HCT116 (cell line): Measurements from ENCODE around the gene FBN3. TPM values are rescaled to one million over a fixed set of nuclear protein-coding genes. Genes with fewer than 3 reads are reported as not detected.

Experiments used
- ATAC-seq: fragments of 200-7000 bp; cut with Tn5 transposase; 2 replicates; pipeline ENCODE4 v1.9.1; 2020; ENCODE audit warnings: mild to moderate bottlenecking, moderate library complexity
- BruUV-seq: library from RNA; stranded (reverse); fragments of 400-500 nt; replicated peaks from 2 replicates; lab custom pipeline; 2021; lab: Mats Ljungman, UMichigan
- CTCF ChIA-PET: fragments of 300-600 bp; sonication (Branson Sonifier 250); formaldehyde crosslinking; loops from one replicate; lab custom pipeline; 2021; ENCODE audit warnings: antibody characterized with exemption; lab: Charles Lee
- POLR2A ChIA-PET: fragments of 300-600, 350-600 bp; sonication (Branson Sonifier 250); formaldehyde crosslinking; loops from one replicate; lab custom pipeline; 2021; ENCODE audit warnings: antibody characterized with exemption; lab: Charles Lee
- RAD21 ChIA-PET, 2 experiments: fragments of 300-600 bp; sonication (Branson Sonifier 250); formaldehyde crosslinking; loops; one replicate each; lab custom pipeline; 2023; ENCODE audit warnings: low total read pairs in 2 of 2; ENCODE audit not compliant: uncharacterized antibody in 2 of 2, unreplicated experiment in 2 of 2, low non-redundant PET in 1 of 2; lab: Charles Lee
- DNase-seq: peaks from one replicate; pipeline ENCODE4 v3.0.0-alpha.2; 2010; ENCODE audit warnings: low read depth, low spot score
- H2AFZ ChIP-seq: fragments of 200-600 bp; shearing (Covaris generic), sonication (generic); 2 replicates; pipeline ENCODE4 v1.6.1; 2017; ENCODE audit warnings: low read depth, mixed run types, mixed read lengths, antibody characterized with exemption, low read length; ENCODE audit not compliant: poor library complexity, severe bottlenecking
- H3K27ac ChIP-seq: 2 replicates; pipeline ENCODE4 v1.5.1; 2012; ENCODE audit warnings: low read depth, low read length
- H3K27me3 ChIP-seq: fragments of 200-600 bp; sonication (generic); 2 replicates; pipeline ENCODE4 v1.6.1; 2016; ENCODE audit warnings: mixed run types, low read length, mixed read lengths; ENCODE audit not compliant: insufficient read depth
- H3K36me3 ChIP-seq, 2 experiments: fragments of 200-500 bp in 1 of 2; fragments of 200-600 bp in 1 of 2; sonication (Bioruptor generic) in 1 of 2; sonication (generic) in 1 of 2; 2 replicates each; pipeline versions ENCODE4 v1.5.1 to v1.6.1; 2014 to 2016; ENCODE audit warnings: low read length in 2 of 2, inconsistent platforms in 1 of 2, mixed read lengths in 1 of 2, mixed run types in 1 of 2; ENCODE audit not compliant: insufficient read depth in 2 of 2, control insufficient read depth in 1 of 2
- H3K4me1 ChIP-seq, 2 experiments: fragments of 200-600 bp in 1 of 2; sonication (generic) in 1 of 2; 2 replicates each; pipeline versions ENCODE4 v1.5.1 to v1.6.1; 2012 to 2017; ENCODE audit warnings: low read length in 2 of 2, inconsistent platforms in 1 of 2, mild to moderate bottlenecking in 1 of 2, mixed read lengths in 1 of 2, mixed run types in 1 of 2, moderate library complexity in 1 of 2; ENCODE audit not compliant: insufficient read depth in 2 of 2, control insufficient read depth in 1 of 2
- H3K4me2 ChIP-seq: fragments of 200-600 bp; sonication (generic); 2 replicates; pipeline ENCODE4 v1.6.1; 2017; ENCODE audit warnings: mixed run types, low read length, mixed read lengths
- H3K4me3 ChIP-seq, 2 experiments: fragments of 200-600 bp in 1 of 2; sonication (generic) in 1 of 2; replicated peaks in 1 of 2; 2 replicates each; pipeline ENCODE4 v1.5.1; 2011 to 2016; ENCODE audit warnings: low read length in 2 of 2, control low read depth in 1 of 2, low read depth in 1 of 2, mild to moderate bottlenecking in 1 of 2, mixed read lengths in 1 of 2, mixed run types in 1 of 2
- H3K79me2 ChIP-seq: fragments of 200-600 bp; sonication (generic); 2 replicates; pipeline ENCODE4 v1.6.1; 2017; ENCODE audit warnings: mild to moderate bottlenecking, mixed run types, low read length, moderate library complexity, mixed read lengths; ENCODE audit not compliant: insufficient read depth
- H3K9ac ChIP-seq: fragments of 200-600 bp; sonication (generic); 2 replicates; pipeline ENCODE4 v1.6.1; 2016; ENCODE audit warnings: low read length, mixed read lengths
- H3K9me2 ChIP-seq: fragments of 200-600 bp; sonication (generic), shearing (Covaris generic); 2 replicates; pipeline ENCODE4 v1.6.1; 2017; ENCODE audit warnings: mixed run types, mild to moderate bottlenecking, moderate library complexity; ENCODE audit not compliant: insufficient read depth
- H3K9me3 ChIP-seq, 2 experiments: fragments of 200-500 bp in 1 of 2; fragments of 200-600 bp in 1 of 2; sonication (Bioruptor generic) in 1 of 2; sonication (generic) in 1 of 2; 2 replicates each; pipeline ENCODE4 v1.6.1; 2014 to 2017; ENCODE audit warnings: low read length in 2 of 2, mixed read lengths in 2 of 2, inconsistent platforms in 1 of 2, low read depth in 1 of 2, mild to moderate bottlenecking in 1 of 2, mixed run types in 1 of 2, moderate library complexity in 1 of 2; ENCODE audit not compliant: control insufficient read depth in 1 of 2, insufficient read depth in 1 of 2
- H4K20me1 ChIP-seq: fragments of 200-600 bp; sonication (generic), shearing (Covaris generic); 2 replicates; pipeline ENCODE4 v1.6.1; 2017; ENCODE audit warnings: mixed run types, mild to moderate bottlenecking, moderate library complexity; ENCODE audit not compliant: insufficient read depth
- ATF3 ChIP-seq: IDR thresholded peaks from 2 replicates; pipeline ENCODE4 v1.6.1; 2012
- CEBPB ChIP-seq: IDR thresholded peaks from 2 replicates; pipeline ENCODE4 v1.6.1; 2012; ENCODE audit warnings: low read depth
- EGR1 ChIP-seq: IDR thresholded peaks from 2 replicates; pipeline ENCODE4 v1.6.1; 2012; ENCODE audit warnings: low read depth
- EZH2phosphoT487 ChIP-seq: fragments of 200-600 bp; IDR thresholded peaks from 2 replicates; pipeline ENCODE4 v1.6.1; 2018; ENCODE audit warnings: antibody characterized with exemption, borderline replicate concordance
- FOSL1 ChIP-seq: IDR thresholded peaks from 2 replicates; pipeline ENCODE4 v1.6.1; 2012; ENCODE audit warnings: low read depth
- JUND ChIP-seq: IDR thresholded peaks from 2 replicates; pipeline ENCODE4 v1.6.1; 2012
- MAX ChIP-seq: IDR thresholded peaks from 2 replicates; pipeline ENCODE4 v1.6.1; 2012
- POLR2A ChIP-seq: IDR thresholded peaks from 2 replicates; pipeline ENCODE4 v1.7.0; 2011; ENCODE audit warnings: borderline replicate concordance; ENCODE audit not compliant: insufficient read depth, insufficient read length; ENCODE audit errors: extremely low read depth
- POLR2AphosphoS5 ChIP-seq: IDR thresholded peaks from 2 replicates; pipeline ENCODE4 v1.6.1; 2011; ENCODE audit warnings: mild to moderate bottlenecking, low read depth, low read length, moderate library complexity
- RAD21 ChIP-seq: IDR thresholded peaks from 2 replicates; pipeline ENCODE4 v1.6.1; 2012; ENCODE audit warnings: low read depth, mild to moderate bottlenecking
- SIN3A ChIP-seq: IDR thresholded peaks from 2 replicates; pipeline ENCODE4 v1.6.1; 2012; ENCODE audit warnings: low read depth
- SP1 ChIP-seq: IDR thresholded peaks from 2 replicates; pipeline ENCODE4 v1.6.1; 2012; ENCODE audit warnings: low read depth
- SRF ChIP-seq: IDR thresholded peaks from 2 replicates; pipeline ENCODE4 v1.6.1; 2012; ENCODE audit warnings: low read depth
- TCF7L2 ChIP-seq: IDR thresholded peaks from 2 replicates; pipeline ENCODE4 v1.7.0; 2011; ENCODE audit warnings: borderline replicate concordance, inconsistent platforms; ENCODE audit not compliant: insufficient read depth, insufficient read length; ENCODE audit errors: extremely low read depth
- ZNF274 ChIP-seq: fragments of 200-500 bp; sonication (Bioruptor generic); IDR thresholded peaks from 2 replicates; pipeline ENCODE4 v1.6.1; 2014; ENCODE audit warnings: mild to moderate bottlenecking, low read depth, low read length, inconsistent platforms
- intact Hi-C: fragments of 100-400 bp; cut with micrococcal nuclease; formaldehyde crosslinking; loops from 2 replicates; pipeline ENCODE4 v1.10.0; 2022
- total RNA-seq: library from RNA; stranded (reverse); gene quantifications from one replicate; pipeline ENCODE4 v1.2.1, GENCODE V29; 2021; ENCODE audit not compliant: unreplicated experiment

FBN3 gene
- total RNA-seq, 1 experiment from 2014 or later: 6.6 TPM

- Histone ChIP-seq H3K27ac (no peak overlapping the region), H3K9ac (no peak overlapping the region), H3K4me2 (no peak overlapping the region), H4K20me1 (no peaks in the 10 kb centered on the region), H3K9me3 (no peaks in the 10 kb centered on the region), H3K36me3 (no peaks in the 10 kb centered on the region)
- no TSS peak for BruUV-seq
- POLR2A ChIA-PET: no interaction called here
- RAD21 ChIA-PET: no interaction called here
- no peak for TF ChIP-seq SP1
- no peak for TF ChIP-seq SIN3A
- no peak for TF ChIP-seq JUND
- TF ChIP-seq EZH2phosphoT487: no peak
- no peak for TF ChIP-seq ZNF274
- no peak for TF ChIP-seq TCF7L2
- no peak for TF ChIP-seq RAD21
- no peak for TF ChIP-seq MAX
- no peak for TF ChIP-seq SRF
- no peak for TF ChIP-seq POLR2AphosphoS5
- no peak for TF ChIP-seq FOSL1
- no peak for TF ChIP-seq CEBPB
- no peak for TF ChIP-seq POLR2A
- TF ChIP-seq ATF3: no peak
- TF ChIP-seq EGR1: no peak
- TF ChIP-seq, all 23 proteins: peak for 0
- Histone ChIP-seq H3K79me2 (no peaks in the 10 kb centered on the region), H3K4me1 (peaks cover 13 to 23% of the 10 kb centered on the region in 2 experiments; a peak in 3 of 4 replicates), H2AFZ (no peak overlapping the region), H3K9me2 (no peaks in the 10 kb centered on the region), H3K4me3 (no peak overlapping the region), H3K27me3 (no peaks in the 10 kb centered on the region)
- CTCF ChIA-PET: no interaction called here
- DNase-seq: no peak
- intact Hi-C loops: no loop called here
- ATAC-seq: no peak
Observed at GRCh38 chr19:8083141-8083540, 66.3 kb downstream of the FBN3 start.
